ENCODE data around the gene MTCL3.

The MTCL3 gene

DNA sequence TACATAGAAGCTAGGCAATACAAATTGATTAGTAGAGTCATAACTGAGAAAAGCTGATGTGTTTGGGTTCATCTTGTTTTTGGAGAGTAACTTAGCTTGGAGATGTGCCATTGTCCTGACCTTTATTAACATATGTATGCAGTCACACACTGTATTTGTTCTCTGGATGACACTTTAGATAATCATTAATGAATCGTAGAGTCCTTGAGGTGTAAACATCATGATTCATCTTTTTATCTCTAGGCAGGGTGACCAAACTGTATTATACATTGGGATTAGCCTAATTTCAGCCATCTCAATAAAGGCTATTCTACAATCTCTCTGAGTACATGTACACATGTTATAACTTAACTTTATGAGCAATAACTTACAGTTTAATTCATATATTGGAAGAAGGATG is 3.6 kb upstream of the MTCL3 start:
- no peaks in the 10 kb centered on the region for H3K36me3 ChIP-seq
- TF ChIP-seq EP300 (IDR thresholded peaks at IDR 0.05): no peak
- no peak for TF ChIP-seq CTCF (IDR thresholded peaks at IDR 0.05)
- no peak for TF ChIP-seq POLR2AphosphoS5 (IDR thresholded peaks at IDR 0.05)
- TF ChIP-seq POLR2A (IDR thresholded peaks at IDR 0.05): no peak
- no peak for DNase-seq
- intact Hi-C loops (cut with DNase I): no loop called here
- H3K27ac ChIP-seq: no peak overlapping the region
- H3K4me3 ChIP-seq: no peak overlapping the region
- H3K27me3 ChIP-seq: peaks cover 2 to 39% (median 28%) of the 10 kb centered on the region in 3 donors
- peaks cover 0 to 11% (median 9%) of the 10 kb centered on the region in 4 donors for H3K4me1 ChIP-seq
- WGBS, 2 donors: 27 to 74% methylated on average over 1 of the region's 1 CpG
- H3K9me3 ChIP-seq: no peaks in the 10 kb centered on the region

GRCh38 chr6:127520066-127520465 is 931 bp upstream of the MTCL3 start:
- no peaks in the 10 kb centered on the region for H3K9me3 ChIP-seq
- H3K4me1 ChIP-seq: peaks cover 0 to 26% (median 22%) of the 10 kb centered on the region in 4 donors
- H3K27ac ChIP-seq: no peak overlapping the region
- DNase-seq: no peak
- intact Hi-C loops (cut with DNase I): no loop called here
- H3K4me3 ChIP-seq: no peak overlapping the region
- TF ChIP-seq POLR2A (IDR thresholded peaks at IDR 0.05) (no peak), CTCF (IDR thresholded peaks at IDR 0.05) (no peak), POLR2AphosphoS5 (IDR thresholded peaks at IDR 0.05) (no peak), EP300 (IDR thresholded peaks at IDR 0.05) (no peak)
- WGBS, 2 donors: 15 to 17% methylated on average over 2 of the region's 2 CpGs
- H3K27me3 ChIP-seq: peaks cover 2 to 51% (median 32%) of the 10 kb centered on the region in 3 donors
- H3K36me3 ChIP-seq: no peaks in the 10 kb centered on the region

GRCh38 chr6:127519469-127519785 is 292 bp upstream of the MTCL3 start:
- Histone ChIP-seq H3K9me3 (no peaks in the 10 kb centered on the region), H3K27me3 (peaks cover 2 to 57% (median 32%) of the 10 kb centered on the region in 3 donors), H3K36me3 (no peaks in the 10 kb centered on the region), H3K4me3 (no peak overlapping the region), H3K4me1 (peaks cover 0 to 33% (median 28%) of the 10 kb centered on the region in 4 donors), H3K27ac (no peak overlapping the region)
- intact Hi-C loops (cut with DNase I): no loop called here
- TF ChIP-seq POLR2A (IDR thresholded peaks at IDR 0.05): no peak
- TF ChIP-seq EP300 (IDR thresholded peaks at IDR 0.05): no peak
- no peak for TF ChIP-seq CTCF (IDR thresholded peaks at IDR 0.05)
- no peak for TF ChIP-seq POLR2AphosphoS5 (IDR thresholded peaks at IDR 0.05)
- no peak for DNase-seq
- WGBS, 2 donors: 5 to 17% methylated on average over 10 of the region's 10 CpGs

DNA sequence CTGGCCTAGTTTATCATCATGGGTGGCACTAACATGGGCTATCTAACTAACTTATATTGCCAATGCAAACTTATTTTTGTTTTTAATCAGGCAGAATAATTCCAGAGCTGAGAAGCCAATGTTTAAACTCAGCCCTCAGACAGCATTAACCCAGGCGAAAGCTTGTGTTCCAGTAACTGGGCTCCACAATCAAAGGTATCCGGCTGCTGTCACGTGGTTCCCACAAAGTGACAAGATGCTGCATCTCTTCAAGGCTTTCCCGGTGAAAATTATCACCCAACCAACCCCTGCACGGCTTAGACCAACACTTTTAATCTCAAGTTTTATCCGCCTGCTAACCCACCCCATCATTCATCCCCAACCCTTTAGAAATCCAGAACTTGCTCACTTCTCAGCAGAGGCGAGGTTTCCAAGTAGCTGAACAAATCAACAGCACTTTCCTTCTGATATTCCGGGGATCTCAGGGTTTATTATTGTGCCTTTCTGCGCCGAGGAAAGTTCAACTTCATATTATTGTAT is 885 bp downstream of the MTCL3 start:
- intact Hi-C loops (cut with DNase I): no loop called here
- no peak for TF ChIP-seq CTCF (IDR thresholded peaks at IDR 0.05)
- no peak for TF ChIP-seq POLR2A (IDR thresholded peaks at IDR 0.05)
- TF ChIP-seq EP300 (IDR thresholded peaks at IDR 0.05): no peak
- TF ChIP-seq POLR2AphosphoS5 (IDR thresholded peaks at IDR 0.05): no peak
- no peak for DNase-seq
- Histone ChIP-seq H3K36me3 (no peaks in the 10 kb centered on the region), H3K27me3 (peaks cover 2 to 57% (median 28%) of the 10 kb centered on the region in 3 donors), H3K4me3 (no peak overlapping the region), H3K9me3 (no peaks in the 10 kb centered on the region), H3K4me1 (peaks cover 0 to 36% (median 29%) of the 10 kb centered on the region in 4 donors), H3K27ac (no peak overlapping the region)
- WGBS, 2 donors: 17 to 20% methylated on average over 10 of the region's 10 CpGs

DNA sequence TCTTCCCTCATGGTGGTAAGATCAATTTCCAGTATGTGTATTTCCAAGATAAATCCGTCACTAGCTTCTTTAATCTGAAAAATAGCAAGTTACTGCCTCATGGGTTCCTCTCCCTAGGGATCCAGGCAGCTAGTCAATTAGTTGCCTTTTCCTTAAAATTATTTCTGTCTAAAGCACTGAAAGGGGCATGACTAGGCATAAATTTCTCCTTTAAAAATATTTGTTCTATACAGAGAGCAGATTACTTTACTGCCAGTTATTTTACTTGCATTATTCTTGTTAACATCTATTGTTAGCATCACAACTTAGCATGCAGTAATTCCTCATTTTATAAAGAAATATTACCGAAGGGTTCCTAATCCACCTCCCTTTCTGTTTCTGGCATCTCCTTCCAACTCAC is 1.4 kb downstream of the MTCL3 start:
- TF ChIP-seq CTCF (IDR thresholded peaks at IDR 0.05) (no peak), POLR2A (IDR thresholded peaks at IDR 0.05) (no peak), POLR2AphosphoS5 (IDR thresholded peaks at IDR 0.05) (no peak), EP300 (IDR thresholded peaks at IDR 0.05) (no peak)
- WGBS, 2 donors: 77 to 82% methylated on average over 2 of the region's 2 CpGs
- intact Hi-C loops (cut with DNase I): loop anchor here (2.0 kb wide), 1 partner anchor 59 kb away; the partner anchor contains the start of gene KIAA0408
- Histone ChIP-seq H3K27me3 (peaks cover 2 to 57% (median 28%) of the 10 kb centered on the region in 3 donors), H3K36me3 (no peaks in the 10 kb centered on the region), H3K27ac (no peak overlapping the region), H3K9me3 (no peaks in the 10 kb centered on the region), H3K4me3 (no peak overlapping the region), H3K4me1 (peaks cover 0 to 36% (median 29%) of the 10 kb centered on the region in 4 donors)
- no peak for DNase-seq
